IMR-90 (cell line): Measurements from ENCODE around the gene EIF4E3.

Experiments used
- BHLHE40 ChIP-seq: fragments of 150-350 bp; IDR thresholded peaks from 2 replicates; pipeline ENCODE4 v1.6.1; 2016; ENCODE audit warnings: mild to moderate bottlenecking, low read depth, low read length
- MAFK ChIP-seq: IDR thresholded peaks from 2 replicates; pipeline ENCODE4 v1.6.1; 2012; ENCODE audit warnings: low read depth, low read length, improper control_type of control experiment
- POLR2A ChIP-seq: IDR thresholded peaks from 2 replicates; pipeline ENCODE4 v1.6.1; 2012; ENCODE audit warnings: mild to moderate bottlenecking, low read depth, low read length
- RAD21 ChIP-seq: IDR thresholded peaks from 2 replicates; pipeline ENCODE4 v1.6.1; 2012; ENCODE audit warnings: low read length, improper control_type of control experiment
- SMC3 ChIP-seq: fragments of 150-350 bp; IDR thresholded peaks from 2 replicates; pipeline ENCODE4 v1.6.1; 2016; ENCODE audit warnings: low read depth, mild to moderate bottlenecking, antibody characterized with exemption, low read length, moderate library complexity
- TF ChIP-seq, protein P1 (sequence below): conservative IDR thresholded peaks from 2 replicates; pipeline ENCODE4 v1.5.1; 2012; ENCODE audit warnings: mild to moderate bottlenecking, low read depth, low read length, improper control_type of control experiment
- TF ChIP-seq, protein P2 (sequence below): fragments of 150-350 bp; IDR thresholded peaks from 2 replicates; pipeline ENCODE4 v1.6.1; 2017; ENCODE audit warnings: mild to moderate bottlenecking, antibody characterized with exemption, low read length, low read depth
- TF ChIP-seq, protein P3 (sequence below): fragments of 150-350 bp; IDR thresholded peaks from 2 replicates; pipeline ENCODE4 v1.6.1; 2016; ENCODE audit warnings: low read depth, mild to moderate bottlenecking, low read length, moderate library complexity, borderline replicate concordance

DNA sequence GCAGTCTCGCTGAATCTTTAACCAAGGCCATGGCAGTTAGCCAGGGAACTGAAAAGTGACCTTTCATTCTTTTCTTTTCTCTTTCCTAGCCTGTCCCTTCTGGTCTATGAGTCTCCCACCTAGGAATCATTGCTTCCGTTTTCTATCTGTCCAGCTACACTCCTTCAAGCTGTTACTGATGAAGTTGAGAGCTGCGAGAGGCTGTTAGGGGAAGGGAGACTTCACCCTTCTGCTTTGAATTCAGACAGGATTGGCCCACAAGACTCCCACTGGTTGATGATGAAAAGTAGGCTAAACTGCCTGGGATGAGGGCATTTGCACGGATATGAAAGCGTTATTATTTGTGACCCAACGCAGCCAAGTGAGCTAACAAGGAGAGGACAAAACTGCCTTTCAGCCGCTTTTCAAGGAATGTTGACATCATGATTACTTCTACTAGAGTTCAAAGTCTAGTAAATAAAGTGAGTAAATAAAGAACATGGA lies 30.2 kb downstream of the EIF4E3 start:
- TF ChIP-seq, protein P1, sequence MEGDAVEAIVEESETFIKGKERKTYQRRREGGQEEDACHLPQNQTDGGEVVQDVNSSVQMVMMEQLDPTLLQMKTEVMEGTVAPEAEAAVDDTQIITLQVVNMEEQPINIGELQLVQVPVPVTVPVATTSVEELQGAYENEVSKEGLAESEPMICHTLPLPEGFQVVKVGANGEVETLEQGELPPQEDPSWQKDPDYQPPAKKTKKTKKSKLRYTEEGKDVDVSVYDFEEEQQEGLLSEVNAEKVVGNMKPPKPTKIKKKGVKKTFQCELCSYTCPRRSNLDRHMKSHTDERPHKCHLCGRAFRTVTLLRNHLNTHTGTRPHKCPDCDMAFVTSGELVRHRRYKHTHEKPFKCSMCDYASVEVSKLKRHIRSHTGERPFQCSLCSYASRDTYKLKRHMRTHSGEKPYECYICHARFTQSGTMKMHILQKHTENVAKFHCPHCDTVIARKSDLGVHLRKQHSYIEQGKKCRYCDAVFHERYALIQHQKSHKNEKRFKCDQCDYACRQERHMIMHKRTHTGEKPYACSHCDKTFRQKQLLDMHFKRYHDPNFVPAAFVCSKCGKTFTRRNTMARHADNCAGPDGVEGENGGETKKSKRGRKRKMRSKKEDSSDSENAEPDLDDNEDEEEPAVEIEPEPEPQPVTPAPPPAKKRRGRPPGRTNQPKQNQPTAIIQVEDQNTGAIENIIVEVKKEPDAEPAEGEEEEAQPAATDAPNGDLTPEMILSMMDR, result no peak
- TF ChIP-seq BHLHE40, result no peak
- no peak for TF ChIP-seq MAFK
- TF ChIP-seq, protein P2, sequence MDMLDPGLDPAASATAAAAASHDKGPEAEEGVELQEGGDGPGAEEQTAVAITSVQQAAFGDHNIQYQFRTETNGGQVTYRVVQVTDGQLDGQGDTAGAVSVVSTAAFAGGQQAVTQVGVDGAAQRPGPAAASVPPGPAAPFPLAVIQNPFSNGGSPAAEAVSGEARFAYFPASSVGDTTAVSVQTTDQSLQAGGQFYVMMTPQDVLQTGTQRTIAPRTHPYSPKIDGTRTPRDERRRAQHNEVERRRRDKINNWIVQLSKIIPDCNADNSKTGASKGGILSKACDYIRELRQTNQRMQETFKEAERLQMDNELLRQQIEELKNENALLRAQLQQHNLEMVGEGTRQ, result no peak
- TF ChIP-seq, protein P3, sequence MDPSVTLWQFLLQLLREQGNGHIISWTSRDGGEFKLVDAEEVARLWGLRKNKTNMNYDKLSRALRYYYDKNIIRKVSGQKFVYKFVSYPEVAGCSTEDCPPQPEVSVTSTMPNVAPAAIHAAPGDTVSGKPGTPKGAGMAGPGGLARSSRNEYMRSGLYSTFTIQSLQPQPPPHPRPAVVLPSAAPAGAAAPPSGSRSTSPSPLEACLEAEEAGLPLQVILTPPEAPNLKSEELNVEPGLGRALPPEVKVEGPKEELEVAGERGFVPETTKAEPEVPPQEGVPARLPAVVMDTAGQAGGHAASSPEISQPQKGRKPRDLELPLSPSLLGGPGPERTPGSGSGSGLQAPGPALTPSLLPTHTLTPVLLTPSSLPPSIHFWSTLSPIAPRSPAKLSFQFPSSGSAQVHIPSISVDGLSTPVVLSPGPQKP, result no peak
- no peak for TF ChIP-seq POLR2A
- no peak for TF ChIP-seq RAD21
- no peak for TF ChIP-seq SMC3
